ENCODE data around the gene TRIM69.

- TF ChIP-seq CTCF (IDR thresholded peaks at IDR 0.05; ENCODE audit: insufficient read depth, low read length) (no peak), REST (IDR thresholded peaks at IDR 0.05; ENCODE audit: insufficient replicate concordance, low read depth) (no peak), POLR2AphosphoS5 (IDR thresholded peaks at IDR 0.05; ENCODE audit: low read depth) (no peak), GABPA (IDR thresholded peaks at IDR 0.05; ENCODE audit: low read depth) (no peak)
These were observed 41.0 kb upstream of the TRIM69 start for GRCh38 chr15:44695294-44695693.
